ENCODE measurements around the gene SLC13A3.

SLC13A3 gene

GRCh38 chr20:46566125-46566524 is 85.1 kb downstream of the SLC13A3 start:
- no peak for DNase-seq (ENCODE audit: extremely low read depth, low read depth)
- TF ChIP-seq CTCF (IDR thresholded peaks at IDR 0.05; ENCODE audit: low read depth, low read length, missing control alignments) = no peak

GRCh38 chr20:46564241-46564957 is 86.9 kb downstream of the SLC13A3 start:
- no peak overlapping the region for H3K4me3 ChIP-seq (replicated peaks; ENCODE audit: low read depth, low read length)
- TF ChIP-seq CTCF (IDR thresholded peaks at IDR 0.05; ENCODE audit: low read depth, low read length, missing control alignments) = no peak
- DNase-seq (ENCODE audit: extremely low read depth, low read depth) = no peak

More at GRCh38 chr20:46566125-46566524, 85.1 kb downstream of the SLC13A3 start:
- H3K4me3 ChIP-seq (replicated peaks; ENCODE audit: low read depth, low read length) = no peak overlapping the region

- TF ChIP-seq CTCF (IDR thresholded peaks at IDR 0.05; ENCODE audit: low read depth, low read length, missing control alignments) = no peak
- DNase-seq (ENCODE audit: extremely low read depth, low read depth) = no peak
These were observed 87.4 kb downstream of the SLC13A3 start for GRCh38 chr20:46563860-46564221.

GRCh38 chr20:46563170-46563859 is 87.9 kb downstream of the SLC13A3 start:
- no peak for TF ChIP-seq CTCF (IDR thresholded peaks at IDR 0.05; ENCODE audit: low read depth, low read length, missing control alignments)
- no peak for DNase-seq (ENCODE audit: extremely low read depth, low read depth)
- no peak overlapping the region for H3K4me3 ChIP-seq (replicated peaks; ENCODE audit: low read depth, low read length)

More at GRCh38 chr20:46563860-46564221, 87.4 kb downstream of the SLC13A3 start:
- no peak overlapping the region for H3K4me3 ChIP-seq (replicated peaks; ENCODE audit: low read depth, low read length)

- no peak overlapping the region for H3K4me3 ChIP-seq (replicated peaks; ENCODE audit: low read depth, low read length)
- DNase-seq (ENCODE audit: extremely low read depth, low read depth) = peak; percentile 42
These were observed 88.7 kb downstream of the SLC13A3 start for GRCh38 chr20:46562373-46563169.

GRCh38 chr20:46562009-46562372 is 89.3 kb downstream of the SLC13A3 start:
- no peak overlapping the region for H3K4me3 ChIP-seq (replicated peaks; ENCODE audit: low read depth, low read length)
- no peak for DNase-seq (ENCODE audit: extremely low read depth, low read depth)
- no peak for TF ChIP-seq CTCF (IDR thresholded peaks at IDR 0.05; ENCODE audit: low read depth, low read length, missing control alignments)

More at GRCh38 chr20:46562373-46563169, 88.7 kb downstream of the SLC13A3 start:
- peak; percentile 86 for TF ChIP-seq CTCF (IDR thresholded peaks at IDR 0.05; ENCODE audit: low read depth, low read length, missing control alignments)
